ENCODE data around the gene SEMA6B.

The SEMA6B gene

GRCh38 chr19:4505570-4506448 lies 53.7 kb downstream of the SEMA6B start:
- no peak for DNase-seq

- DNase-seq, result no peak
Measured at GRCh38 chr19:4504891-4505569, 54.5 kb downstream of the SEMA6B start.

DNA sequence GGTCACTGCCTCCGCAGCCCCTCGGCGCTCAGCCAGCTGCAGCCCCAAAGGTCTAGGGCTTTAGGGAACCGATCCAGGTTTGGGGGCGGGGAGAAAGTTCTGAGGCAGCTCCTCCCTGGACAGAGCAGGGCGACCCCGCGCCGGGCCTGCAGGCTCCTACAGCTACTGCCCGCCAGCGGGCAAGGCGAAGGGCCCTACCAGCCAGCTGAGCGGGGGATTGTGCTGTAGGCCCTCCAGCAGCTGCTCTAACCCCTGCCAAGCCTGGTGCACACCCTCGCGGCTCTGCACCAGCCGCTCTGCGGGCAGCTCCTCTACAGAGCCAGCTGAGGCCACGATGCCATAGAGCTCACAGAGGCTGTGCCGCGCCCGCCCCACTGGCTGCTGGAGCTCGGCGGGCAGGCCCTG lies 55.2 kb downstream of the SEMA6B start:
- no peak for DNase-seq

DNA sequence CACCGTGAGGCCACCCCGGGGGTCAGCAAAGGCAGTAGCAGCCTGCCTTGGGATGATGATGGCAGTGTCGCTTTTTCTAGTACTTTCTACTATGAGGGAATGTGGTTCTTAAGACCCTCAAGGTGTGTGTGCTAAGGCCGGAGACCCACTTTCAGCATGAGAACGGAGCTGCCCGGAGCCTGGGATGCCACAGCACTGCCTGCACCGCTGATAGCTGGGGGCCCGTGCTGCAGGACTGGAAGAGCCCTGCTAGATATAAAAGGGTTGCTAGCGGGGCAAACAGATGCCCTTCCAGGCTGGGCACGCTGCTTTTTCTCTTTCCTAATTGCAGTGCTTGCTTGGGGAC lies 55.7 kb downstream of the SEMA6B start:
- DNase-seq, result no peak

DNA sequence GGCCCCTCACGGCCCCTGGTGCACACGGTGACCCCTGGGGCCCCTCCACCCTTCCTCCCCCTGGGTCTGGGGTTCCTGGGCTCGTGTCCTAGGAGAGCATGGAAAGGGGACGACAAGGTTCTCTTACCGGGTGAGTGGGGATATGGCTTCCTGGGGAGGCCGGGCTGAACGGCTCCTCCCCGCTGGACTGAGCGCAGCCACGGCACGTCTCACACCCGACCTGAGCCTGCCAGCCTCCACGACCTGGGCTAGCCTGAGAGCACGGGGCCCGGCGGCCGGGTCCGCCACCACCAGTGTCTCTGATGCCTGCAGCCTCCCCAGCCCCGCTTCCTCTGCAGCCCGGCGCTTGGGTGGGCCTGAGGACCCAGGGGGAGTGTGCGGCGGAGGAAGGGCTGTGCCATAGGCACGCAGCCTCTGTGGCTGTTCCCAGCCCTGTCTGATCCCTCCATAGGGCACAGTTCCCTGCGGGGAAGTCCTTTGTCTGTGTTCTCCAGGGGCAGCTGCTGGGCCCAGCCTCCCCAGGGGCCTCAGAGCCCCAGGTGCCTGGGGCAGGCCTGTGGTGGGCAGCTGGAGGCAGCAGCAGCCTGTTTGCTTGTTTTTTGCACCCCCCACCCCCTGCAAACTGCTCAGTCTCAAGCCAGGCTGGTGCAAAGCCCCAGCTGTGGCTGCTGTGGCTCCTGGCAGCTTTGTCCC lies 56.2 kb downstream of the SEMA6B start:
- no peak for DNase-seq

DNA sequence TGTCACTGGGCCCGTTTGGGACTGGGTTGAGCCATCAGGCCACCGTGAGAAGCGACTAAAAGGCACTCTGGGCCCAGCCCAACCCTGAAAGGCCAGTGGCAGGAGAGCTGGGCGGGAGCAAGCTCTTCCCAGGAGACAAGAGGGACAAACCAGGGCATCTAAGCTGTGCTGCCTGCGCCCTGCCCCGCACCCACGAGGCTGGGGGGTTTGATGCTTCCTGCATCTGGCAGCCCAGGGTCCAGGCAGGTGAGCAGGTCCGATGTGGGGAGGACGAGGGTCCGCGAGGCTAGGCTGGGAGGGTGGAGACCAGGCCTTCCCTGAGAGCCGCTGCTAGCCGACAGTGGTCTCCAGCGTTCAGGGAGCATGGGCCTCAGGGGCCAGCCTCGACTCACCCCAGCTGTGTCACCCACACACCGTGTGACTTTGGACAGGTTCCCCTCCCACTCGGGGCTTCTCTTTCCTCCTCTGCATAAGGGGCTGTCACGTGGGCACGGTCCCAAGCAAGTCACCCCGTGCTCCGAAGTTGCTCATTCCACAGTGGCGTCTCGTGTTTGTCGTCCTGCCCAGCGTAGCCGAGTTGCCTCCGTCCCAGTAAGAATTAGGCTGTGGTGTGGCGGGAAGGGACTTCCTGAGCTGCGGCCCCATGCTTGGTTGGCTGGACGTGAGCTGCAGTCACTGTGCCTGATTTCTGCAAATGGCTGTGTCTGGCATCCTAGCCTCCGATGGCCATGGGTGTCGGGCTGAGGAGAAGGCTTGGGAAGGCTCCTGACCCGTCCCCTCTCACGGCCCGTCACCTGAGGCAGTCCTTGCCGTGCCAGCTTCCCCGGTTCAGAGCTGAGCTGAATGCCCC lies 57.0 kb downstream of the SEMA6B start:
- no peak for DNase-seq

GRCh38 chr19:4501691-4502090 lies 57.8 kb downstream of the SEMA6B start:
- DNase-seq, result no peak

DNA sequence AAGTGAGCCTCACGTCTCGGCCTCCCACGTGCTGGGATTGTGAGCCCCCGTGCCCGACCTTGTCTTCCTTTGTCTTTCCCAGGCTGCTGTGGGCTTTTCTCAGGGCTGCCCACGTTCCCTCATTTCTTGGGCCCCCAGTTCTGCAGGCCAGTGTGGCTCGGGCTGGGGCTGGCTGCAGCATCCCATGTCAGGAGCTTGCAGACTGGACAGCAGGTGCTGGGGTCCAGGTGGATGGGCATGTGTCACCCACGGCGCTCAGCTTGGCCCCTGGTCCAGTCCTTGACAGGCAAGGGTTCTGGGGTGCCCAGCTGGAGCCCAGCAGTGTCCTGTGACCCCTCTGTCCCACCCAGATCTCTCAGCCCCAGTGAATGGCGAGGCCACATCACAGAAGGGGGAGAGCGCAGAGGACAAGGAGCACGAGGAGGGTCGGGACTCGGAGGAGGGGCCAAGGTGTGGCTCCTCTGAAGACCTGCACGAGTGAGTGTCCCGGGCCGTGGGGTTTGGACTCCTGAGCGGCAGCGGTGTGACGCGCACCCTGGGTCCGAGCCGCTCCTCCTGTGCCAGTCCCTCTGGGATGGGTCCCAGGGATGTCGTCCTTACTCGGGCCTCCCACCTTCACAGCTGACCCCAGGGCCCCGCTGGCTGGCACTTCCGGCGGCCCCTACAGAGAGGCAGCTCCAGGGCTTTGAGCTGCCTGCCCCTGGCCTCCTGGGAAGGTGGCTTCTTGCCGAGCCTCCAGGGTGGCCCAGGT lies 58.5 kb downstream of the SEMA6B start:
- DNase-seq, result no peak

DNA sequence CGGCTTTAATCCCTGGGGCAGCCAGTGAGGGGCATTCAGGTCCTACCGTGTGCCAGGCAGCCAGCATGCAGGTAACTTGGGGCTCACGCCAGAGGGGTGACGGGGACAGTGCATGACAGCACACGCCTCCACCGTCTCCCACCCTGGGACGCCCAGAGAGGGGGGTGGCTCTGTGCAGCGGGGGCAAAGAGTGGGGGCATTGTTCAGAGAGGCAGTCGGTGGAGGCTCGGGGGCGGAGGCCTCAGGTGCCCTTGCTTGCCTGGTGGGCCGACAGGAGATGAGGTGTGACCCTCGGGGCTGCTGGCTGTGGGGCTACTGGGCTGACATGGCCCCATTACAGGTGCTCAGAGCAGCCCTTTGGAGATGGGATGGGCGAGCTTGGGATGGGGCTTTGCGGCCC lies 59.6 kb downstream of the SEMA6B start:
- DNase-seq, result no peak

DNA sequence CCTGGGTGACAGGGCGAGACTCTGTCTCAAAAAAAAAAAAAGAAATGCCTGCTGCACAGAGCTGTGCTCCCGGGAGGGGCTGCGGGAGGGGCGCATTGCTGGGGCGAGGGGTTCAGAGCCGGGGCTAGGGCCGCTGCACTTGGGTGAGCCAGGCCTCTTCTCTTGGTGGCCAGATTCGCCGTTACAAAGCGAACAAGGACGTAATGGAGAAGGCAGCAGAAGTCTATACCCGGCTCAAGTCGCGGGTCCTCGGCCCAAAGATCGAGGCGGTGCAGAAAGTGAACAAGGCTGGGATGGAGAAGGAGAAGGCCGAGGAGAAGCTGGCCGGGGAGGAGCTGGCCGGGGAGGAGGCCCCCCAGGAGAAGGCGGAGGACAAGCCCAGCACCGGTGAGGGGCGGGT lies 60.2 kb downstream of the SEMA6B start:
- no peak for DNase-seq

- no peak for DNase-seq
Measured at GRCh38 chr19:4498694-4499093, 60.8 kb downstream of the SEMA6B start.

DNA sequence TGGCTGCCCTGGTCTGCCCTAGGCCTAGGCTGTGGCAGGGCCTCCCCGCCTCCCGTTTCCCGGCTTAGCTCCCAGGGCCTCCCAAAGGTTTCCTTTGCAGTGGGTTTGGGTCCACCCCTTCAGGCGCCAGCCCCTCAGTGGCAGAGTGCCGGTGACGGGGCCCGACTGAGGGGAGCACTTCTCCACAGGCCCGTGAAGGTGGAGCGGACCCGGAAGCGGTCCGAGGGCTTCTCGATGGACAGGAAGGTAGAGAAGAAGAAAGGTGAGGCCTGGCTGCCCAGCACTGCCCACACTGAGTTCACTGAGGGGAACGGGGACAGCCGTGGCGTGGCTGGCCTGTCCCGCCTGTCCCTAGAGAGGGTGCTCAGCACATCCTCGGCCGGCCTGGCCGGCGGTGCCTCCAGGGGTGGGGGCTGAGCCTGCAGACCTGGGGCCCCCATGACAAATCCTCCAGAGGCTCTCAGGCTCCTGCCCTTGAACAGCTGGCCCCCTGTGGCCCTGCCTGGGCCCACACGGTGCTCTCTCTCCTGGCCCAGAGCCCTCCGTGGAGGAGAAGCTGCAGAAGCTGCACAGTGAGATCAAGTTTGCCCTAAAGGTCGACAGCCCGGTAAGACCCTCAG lies 61.6 kb downstream of the SEMA6B start:
- DNase-seq, result no peak

DNA sequence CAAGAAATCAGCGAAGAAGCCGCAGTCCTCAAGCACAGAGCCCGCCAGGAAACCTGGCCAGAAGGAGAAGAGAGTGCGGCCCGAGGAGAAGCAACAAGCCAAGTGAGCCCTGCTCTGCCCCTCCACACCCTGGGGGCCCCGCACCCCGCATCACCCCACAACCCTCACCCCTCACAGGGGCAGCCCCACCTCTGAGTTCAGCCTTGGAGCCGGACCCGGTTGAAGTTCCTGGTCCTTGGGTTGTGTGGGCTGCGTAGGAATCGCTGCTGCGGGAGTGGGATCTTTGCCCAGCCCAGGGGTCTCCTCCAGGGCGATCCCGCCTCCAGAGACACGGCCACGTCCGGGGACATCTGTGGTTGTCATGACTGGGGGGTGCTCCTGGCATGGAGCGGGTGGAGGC lies 63.2 kb downstream of the SEMA6B start:
- DNase-seq, result no peak

DNA sequence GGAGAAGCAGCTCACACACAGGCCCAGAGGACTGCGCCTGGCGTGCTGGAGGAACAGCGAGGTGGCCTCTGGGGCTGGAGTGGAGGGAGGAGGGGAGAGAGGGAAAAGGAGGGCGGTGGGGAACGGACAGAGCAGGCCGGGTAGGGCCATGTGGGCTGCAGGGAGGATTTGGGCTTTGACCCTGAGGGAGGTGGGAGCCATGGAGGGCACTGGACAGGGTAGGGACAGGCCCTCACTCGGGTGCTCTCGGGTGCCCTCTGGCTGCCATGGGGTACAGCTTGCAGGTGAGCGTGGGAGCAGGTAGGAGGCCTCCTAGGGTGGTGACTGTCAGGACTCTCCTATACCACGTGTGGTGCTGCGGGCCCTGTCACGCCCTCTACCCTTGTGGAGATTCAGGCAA lies 64.0 kb downstream of the SEMA6B start:
- no peak for DNase-seq

GRCh38 chr19:4494691-4495064 lies 64.8 kb downstream of the SEMA6B start:
- DNase-seq, result no peak

- DNase-seq, result no peak
Measured at GRCh38 chr19:4493929-4494690, 65.4 kb downstream of the SEMA6B start.

- no peak for DNase-seq
Measured at GRCh38 chr19:4493104-4493928, 66.2 kb downstream of the SEMA6B start.
